Lung (tissue), 12 donors: Measurements from ENCODE around the gene JMJD6. TPM values are rescaled to one million over a fixed set of nuclear protein-coding genes. Genes with fewer than 3 reads are reported as not detected.
"Not testable (repeated sequence)": the region's sequence is repeated elsewhere in the genome, so short reads cannot be mapped to it uniquely, and the experiment has no call there.

Experiments
- ATAC-seq: fragments of 200-7000 bp; cut with Tn5 transposase; one replicate; pipeline ENCODE4 v1.9.1; 2020; ENCODE audit warnings: moderate number of reproducible peaks; ENCODE audit not compliant: insufficient read depth, low FRiP score
- DNase-seq, 3 donors: peaks; one replicate each; pipeline ENCODE4 v3.0.0-alpha.2; 2013 to 2017
- H3K27ac ChIP-seq, 2 donors: one replicate each; pipeline ENCODE4 v1.5.1; 2013; ENCODE audit warnings: mild to moderate bottlenecking in 2 of 2, moderate library complexity in 2 of 2, control low read depth in 1 of 2, inconsistent platforms in 1 of 2, low read depth in 1 of 2, low read length in 1 of 2
- H3K27me3 ChIP-seq, 3 donors: one replicate each; pipeline ENCODE4 v1.5.1; 2013; ENCODE audit warnings: low read length in 2 of 3; ENCODE audit not compliant: control insufficient read depth in 3 of 3, insufficient read depth in 3 of 3
- H3K36me3 ChIP-seq, 4 donors: one replicate each; pipeline ENCODE4 v1.5.1; 2013; ENCODE audit warnings: low read length in 4 of 4, mild to moderate bottlenecking in 1 of 4, moderate library complexity in 1 of 4; ENCODE audit not compliant: control insufficient read depth in 4 of 4, insufficient read depth in 4 of 4
- H3K4me1 ChIP-seq, 5 donors: one replicate each; pipeline ENCODE4 v1.5.1; 2013; ENCODE audit warnings: low read length in 5 of 5, mild to moderate bottlenecking in 2 of 5, moderate library complexity in 1 of 5; ENCODE audit not compliant: control insufficient read depth in 5 of 5, insufficient read depth in 5 of 5
- H3K4me3 ChIP-seq: one replicate; pipeline ENCODE4 v1.5.1; 2013; ENCODE audit warnings: mild to moderate bottlenecking, control low read depth, moderate library complexity
- H3K9ac ChIP-seq, 2 donors: one replicate each; pipeline ENCODE4 v1.5.1; 2013; ENCODE audit warnings: low read length in 2 of 2, control low read depth in 1 of 2; ENCODE audit not compliant: insufficient read depth in 1 of 2
- H3K9me3 ChIP-seq, 4 donors: one replicate each; pipeline ENCODE4 v1.5.1; 2013; ENCODE audit warnings: low read length in 3 of 4, mild to moderate bottlenecking in 1 of 4, moderate library complexity in 1 of 4; ENCODE audit not compliant: control insufficient read depth in 4 of 4, insufficient read depth in 3 of 4
- WGBS, 2 donors: extraction: QIAGEN DNeasy Blood & Tissue Kit; methylation state at CpG; one replicate each; pipeline ENCODE4 v1.1.7; 2013; 5-methylcytosine and 5-hydroxymethylcytosine counted together
- polyA plus RNA-seq, 2 donors: library from polyadenylated mRNA; stranded (reverse); fragments of 200-250 nt; gene quantifications; one replicate each; pipeline ENCODE4 v1.2.1, GENCODE V29; 2013
- total RNA-seq, 2 donors: library from RNA; depleted of rRNA in 1 of 2; stranded (reverse); fragments of >200 nt in 1 of 2; gene quantifications; one replicate each; pipeline ENCODE4 v1.2.1, GENCODE V29; 2014 to 2021
- TF ChIP-seq, protein P1 (sequence below): IDR thresholded peaks from 2 replicates; pipeline ENCODE4 v1.5.1; 2012; ENCODE audit warnings: mild to moderate bottlenecking; ENCODE audit errors: control extremely low read depth, extremely low read depth
- donor health status: control.
- donor health status: control.
- donor health status: Bipolar disorder and iron deficiency.
- donor health status: healthy.
- donor health status: DM: yes; HTN: yes; CAD: no.

The JMJD6 gene
- total and polyA plus RNA-seq, 4 donors = 23.8 to 52.9 (median 30.0) TPM

DNA sequence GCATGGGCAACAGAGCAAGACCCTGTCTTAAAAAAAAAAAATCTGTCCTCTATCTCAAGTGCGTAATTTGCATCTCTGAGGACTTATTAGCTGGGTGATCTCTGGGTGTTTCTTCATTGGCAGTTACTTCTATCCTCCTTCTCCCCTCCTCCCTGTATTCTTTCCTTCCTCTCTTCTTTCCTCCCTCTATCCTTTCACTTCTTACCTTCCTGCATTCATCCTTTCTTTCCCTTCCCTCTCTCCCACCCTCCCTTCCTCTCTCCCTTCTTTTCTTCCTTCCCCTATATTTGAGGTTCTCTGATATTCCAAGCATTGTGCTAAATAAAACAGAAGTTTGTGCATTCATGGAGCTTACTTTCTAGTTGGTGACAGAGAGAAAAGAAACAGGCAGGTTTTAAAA is 22.3 kb upstream of the JMJD6 start:
- H3K27me3 ChIP-seq = no peaks in the 10 kb centered on the region
- no peak overlapping the region for H3K4me3 ChIP-seq
- WGBS, 2 donors = 100% methylated on average over 1 of the region's 1 CpG
- no peak overlapping the region for H3K9ac ChIP-seq
- H3K9me3 ChIP-seq = no peaks in the 10 kb centered on the region
- no peak for ATAC-seq
- peak overlapping the region in 1 of 2 donors; percentile 78 for H3K27ac ChIP-seq
- TF ChIP-seq, protein P1, sequence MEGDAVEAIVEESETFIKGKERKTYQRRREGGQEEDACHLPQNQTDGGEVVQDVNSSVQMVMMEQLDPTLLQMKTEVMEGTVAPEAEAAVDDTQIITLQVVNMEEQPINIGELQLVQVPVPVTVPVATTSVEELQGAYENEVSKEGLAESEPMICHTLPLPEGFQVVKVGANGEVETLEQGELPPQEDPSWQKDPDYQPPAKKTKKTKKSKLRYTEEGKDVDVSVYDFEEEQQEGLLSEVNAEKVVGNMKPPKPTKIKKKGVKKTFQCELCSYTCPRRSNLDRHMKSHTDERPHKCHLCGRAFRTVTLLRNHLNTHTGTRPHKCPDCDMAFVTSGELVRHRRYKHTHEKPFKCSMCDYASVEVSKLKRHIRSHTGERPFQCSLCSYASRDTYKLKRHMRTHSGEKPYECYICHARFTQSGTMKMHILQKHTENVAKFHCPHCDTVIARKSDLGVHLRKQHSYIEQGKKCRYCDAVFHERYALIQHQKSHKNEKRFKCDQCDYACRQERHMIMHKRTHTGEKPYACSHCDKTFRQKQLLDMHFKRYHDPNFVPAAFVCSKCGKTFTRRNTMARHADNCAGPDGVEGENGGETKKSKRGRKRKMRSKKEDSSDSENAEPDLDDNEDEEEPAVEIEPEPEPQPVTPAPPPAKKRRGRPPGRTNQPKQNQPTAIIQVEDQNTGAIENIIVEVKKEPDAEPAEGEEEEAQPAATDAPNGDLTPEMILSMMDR = no peak
- peaks cover 0 to 2% (median 0%) of the 10 kb centered on the region in 5 donors for H3K4me1 ChIP-seq
- H3K36me3 ChIP-seq = peaks cover 7 to 23% (median 20%) of the 10 kb centered on the region in 4 donors
- no peak for DNase-seq

GRCh38 chr17:76747716-76748363 is 21.4 kb upstream of the JMJD6 start:
- H3K27me3 ChIP-seq = no peaks in the 10 kb centered on the region
- 71 to 80% methylated on average over 9 of the region's 9 CpGs for WGBS, 2 donors
- TF ChIP-seq, protein P1 = no peak
- no peak overlapping the region for H3K9ac ChIP-seq
- H3K9me3 ChIP-seq = no peaks in the 10 kb centered on the region
- no peak for DNase-seq
- H3K27ac ChIP-seq = peak overlapping the region; percentile 27 to 78
- H3K36me3 ChIP-seq = peaks cover 7 to 28% (median 18%) of the 10 kb centered on the region in 4 donors
- H3K4me1 ChIP-seq = peaks cover 0 to 1% (median 0%) of the 10 kb centered on the region in 5 donors
- H3K4me3 ChIP-seq = no peak overlapping the region
- no peak for ATAC-seq

- H3K27me3 ChIP-seq, H3K9me3 ChIP-seq, H3K9ac ChIP-seq, H3K27ac ChIP-seq, ATAC-seq, DNase-seq, H3K4me1 ChIP-seq, H3K4me3 ChIP-seq: not testable (repeated sequence)
- H3K36me3 ChIP-seq = peaks cover 8 to 36% (median 19%) of the 10 kb centered on the region in 4 donors
- WGBS, 2 donors = 93 to 95% methylated on average over 6 of the region's 6 CpGs
Measured at GRCh38 chr17:76745785-76746184, 19.4 kb upstream of the JMJD6 start.

GRCh38 chr17:76744747-76745146 is 18.3 kb upstream of the JMJD6 start:
- Histone ChIP-seq H3K36me3 (peaks cover 8 to 32% (median 19%) of the 10 kb centered on the region in 4 donors), H3K27ac (no peak overlapping the region), H3K9me3 (no peaks in the 10 kb centered on the region), H3K4me1 (peaks cover 1 to 9% (median 4%) of the 10 kb centered on the region in 5 donors), H3K4me3 (no peak overlapping the region), H3K27me3 (no peaks in the 10 kb centered on the region), H3K9ac (no peak overlapping the region)
- DNase-seq (no peak), ATAC-seq (no peak)
- TF ChIP-seq, protein P1 = no peak
- WGBS, 2 donors = 72 to 94% methylated on average over 2 of the region's 2 CpGs
